ENCODE measurements around the gene DDX54.
"Not testable (repeated sequence)": the region's sequence is repeated elsewhere in the genome, so short reads cannot be mapped to it uniquely, and the experiment has no call there.

Gene DDX54

GRCh38 chr12:113138826-113139225, 46.5 kb downstream of the DDX54 start:
- no peak for DNase-seq

GRCh38 chr12:113137861-113138783, 47.2 kb downstream of the DDX54 start:
- DNase-seq: no peak

- DNase-seq: no peak
Measured at GRCh38 chr12:113136990-113137511, 48.2 kb downstream of the DDX54 start.

- DNase-seq: no peak
Measured at GRCh38 chr12:113136128-113136989, 48.9 kb downstream of the DDX54 start.

GRCh38 chr12:113135178-113136127, 49.8 kb downstream of the DDX54 start, which contains the start of gene RASAL1:
Gene RASAL1 (minus strand): TSS chr12:113135761. CDS start chr12:113135462, 299 bp downstream.
- DNase-seq: peak; percentile 35 to 66

GRCh38 chr12:113134521-113134951, 50.7 kb downstream of the DDX54 start:
- no peak for DNase-seq

- no peak for DNase-seq
Measured at GRCh38 chr12:113134071-113134470, 51.2 kb downstream of the DDX54 start.

GRCh38 chr12:113133666-113134065, 51.6 kb downstream of the DDX54 start:
- no peak for DNase-seq

- DNase-seq: no peak
Measured at GRCh38 chr12:113133036-113133435, 52.2 kb downstream of the DDX54 start.

GRCh38 chr12:113131556-113131955, 53.7 kb downstream of the DDX54 start:
- no peak for DNase-seq

GRCh38 chr12:113130457-113131135, 54.7 kb downstream of the DDX54 start:
- no peak for DNase-seq

GRCh38 chr12:113129664-113130456, 55.4 kb downstream of the DDX54 start:
- DNase-seq: no peak

- no peak for DNase-seq
Measured at GRCh38 chr12:113128802-113129663, 56.2 kb downstream of the DDX54 start.

GRCh38 chr12:113127791-113128199, 57.5 kb downstream of the DDX54 start:
- no peak for DNase-seq

- peak in 1 of 2 experiments; percentile 36 for DNase-seq
Measured at GRCh38 chr12:113120670-113121370, 64.5 kb downstream of the DDX54 start.

- DNase-seq: no peak
Measured at GRCh38 chr12:113119980-113120669, 65.2 kb downstream of the DDX54 start.

- DNase-seq: no peak
Measured at GRCh38 chr12:113118142-113118541, 67.1 kb downstream of the DDX54 start.

- not testable (repeated sequence) for DNase-seq
Measured at GRCh38 chr12:113117684-113118083, 67.6 kb downstream of the DDX54 start.

All from NCI-H187 (cell line).